Vagina (tissue), 2 donors: ENCODE measurements around the gene CEND1. TPM values are rescaled to one million over a fixed set of nuclear protein-coding genes. Genes with fewer than 3 reads are reported as not detected.

Source experiments
- DNase-seq, 2 donors: peaks; one replicate each; pipeline ENCODE4 v3.0.0-alpha.2; 2017; ENCODE audit errors: extremely low spot score in 2 of 2
- H3K27ac ChIP-seq: fragments of 200-600 bp; sonication (generic); one replicate; pipeline ENCODE4 v1.5.1; 2019
- H3K27me3 ChIP-seq: fragments of 200-600 bp; sonication (generic); one replicate; pipeline ENCODE4 v1.5.1; 2019
- H3K36me3 ChIP-seq, 2 donors: fragments of 200-600 bp; sonication (generic); one replicate each; pipeline ENCODE4 v1.5.1; 2017 to 2019
- H3K4me1 ChIP-seq: fragments of 200-600 bp; sonication (generic); one replicate; pipeline ENCODE4 v1.5.1; 2019
- H3K4me3 ChIP-seq, 2 donors: fragments of 200-600 bp; sonication (generic); 1 replicate in 1 of 2; 2 replicates in 1 of 2; pipeline ENCODE4 v1.5.1; 2016 to 2019
- H3K9me3 ChIP-seq: fragments of 200-600 bp; sonication (generic); one replicate; pipeline ENCODE4 v1.5.1; 2019
- POLR2A ChIP-seq, 2 donors: fragments of 450-650 bp; IDR thresholded peaks; one replicate each; pipeline ENCODE4 v1.6.1; 2017; ENCODE audit warnings: antibody characterized with exemption in 2 of 2, mild to moderate bottlenecking in 2 of 2, moderate library complexity in 2 of 2
- POLR2AphosphoS5 ChIP-seq, 2 donors: sonication (generic); formaldehyde crosslinking; IDR thresholded peaks; one replicate each; pipeline ENCODE4 v1.9.0; 2017; ENCODE audit warnings: antibody characterized with exemption in 2 of 2, mild to moderate bottlenecking in 2 of 2, low read depth in 1 of 2; ENCODE audit not compliant: insufficient read depth in 1 of 2
- intact Hi-C: fragments of 100-400 bp; cut with DNase I; formaldehyde crosslinking; loops from one replicate; pipeline ENCODE4 v1.15.1; 2023
- total RNA-seq: library from RNA; depleted of rRNA; stranded (reverse); fragments of >200 nt; gene quantifications from one replicate; pipeline ENCODE4 v1.2.3, GENCODE V29; 2016
- TF ChIP-seq, protein P1 (sequence below), 3 experiments: fragments of 450-650 bp in 2 of 3; fragments of 200-600 bp in 1 of 3; sonication (generic) in 1 of 3; IDR thresholded peaks; one replicate each; pipeline ENCODE4 v1.5.1; 2017 to 2019; ENCODE audit warnings: antibody characterized with exemption in 3 of 3, mild to moderate bottlenecking in 2 of 3, moderate library complexity in 2 of 3

CEND1 gene
- total RNA-seq, 1 donor from 2014 or later: 1.7 TPM

DNA sequence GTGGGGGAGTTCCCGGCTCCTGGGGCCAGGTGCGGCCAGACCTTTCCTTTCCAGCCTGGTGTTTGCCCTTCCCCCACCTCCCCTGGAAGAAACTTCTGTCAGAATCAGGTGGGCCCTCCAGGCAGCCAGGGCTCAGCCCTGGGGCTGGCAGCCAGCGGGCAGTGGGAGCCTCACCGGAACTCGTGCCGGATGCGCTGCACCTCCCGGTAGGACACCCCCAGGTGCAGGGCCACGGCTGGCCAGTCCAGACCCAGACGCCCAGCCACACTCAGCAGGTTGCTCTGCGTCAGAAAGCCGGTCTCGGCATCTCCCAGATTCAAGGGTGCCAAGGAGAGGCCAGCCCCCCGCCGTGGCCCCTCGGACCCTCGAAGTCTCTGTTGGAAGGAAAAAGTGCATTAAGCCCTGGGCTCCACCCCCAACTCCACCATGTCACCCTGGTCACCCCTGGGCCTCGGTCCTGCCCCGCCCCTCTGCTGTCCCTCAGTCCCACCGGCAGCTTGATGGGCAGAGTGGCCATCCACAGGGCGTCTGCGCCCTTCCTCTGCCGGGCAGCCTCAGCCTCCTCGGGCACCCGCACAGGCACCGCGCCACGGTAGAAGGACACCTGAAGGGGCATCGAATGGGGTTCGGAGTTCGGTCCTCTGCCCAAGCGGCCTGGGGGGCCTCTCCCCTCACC is 9.9 kb upstream of the CEND1 start:
- H3K27ac ChIP-seq: no peak overlapping the region
- TF ChIP-seq POLR2AphosphoS5 (IDR thresholded peaks at IDR 0.05; ENCODE audit: insufficient read depth in 1 of 2, low read depth in 1 of 2) (no peak), POLR2A (IDR thresholded peaks at IDR 0.05) (no peak)
- TF ChIP-seq, protein P1, sequence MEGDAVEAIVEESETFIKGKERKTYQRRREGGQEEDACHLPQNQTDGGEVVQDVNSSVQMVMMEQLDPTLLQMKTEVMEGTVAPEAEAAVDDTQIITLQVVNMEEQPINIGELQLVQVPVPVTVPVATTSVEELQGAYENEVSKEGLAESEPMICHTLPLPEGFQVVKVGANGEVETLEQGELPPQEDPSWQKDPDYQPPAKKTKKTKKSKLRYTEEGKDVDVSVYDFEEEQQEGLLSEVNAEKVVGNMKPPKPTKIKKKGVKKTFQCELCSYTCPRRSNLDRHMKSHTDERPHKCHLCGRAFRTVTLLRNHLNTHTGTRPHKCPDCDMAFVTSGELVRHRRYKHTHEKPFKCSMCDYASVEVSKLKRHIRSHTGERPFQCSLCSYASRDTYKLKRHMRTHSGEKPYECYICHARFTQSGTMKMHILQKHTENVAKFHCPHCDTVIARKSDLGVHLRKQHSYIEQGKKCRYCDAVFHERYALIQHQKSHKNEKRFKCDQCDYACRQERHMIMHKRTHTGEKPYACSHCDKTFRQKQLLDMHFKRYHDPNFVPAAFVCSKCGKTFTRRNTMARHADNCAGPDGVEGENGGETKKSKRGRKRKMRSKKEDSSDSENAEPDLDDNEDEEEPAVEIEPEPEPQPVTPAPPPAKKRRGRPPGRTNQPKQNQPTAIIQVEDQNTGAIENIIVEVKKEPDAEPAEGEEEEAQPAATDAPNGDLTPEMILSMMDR (IDR thresholded peaks at IDR 0.05): no peak
- H3K4me1 ChIP-seq: peaks cover 42% of the 10 kb centered on the region
- no peaks in the 10 kb centered on the region for H3K27me3 ChIP-seq
- intact Hi-C loops: no loop called here
- no peak overlapping the region for H3K4me3 ChIP-seq
- H3K9me3 ChIP-seq: no peaks in the 10 kb centered on the region
- DNase-seq: no peak
- H3K36me3 ChIP-seq: peaks cover 0 to 13% of the 10 kb centered on the region in 2 donors

DNA sequence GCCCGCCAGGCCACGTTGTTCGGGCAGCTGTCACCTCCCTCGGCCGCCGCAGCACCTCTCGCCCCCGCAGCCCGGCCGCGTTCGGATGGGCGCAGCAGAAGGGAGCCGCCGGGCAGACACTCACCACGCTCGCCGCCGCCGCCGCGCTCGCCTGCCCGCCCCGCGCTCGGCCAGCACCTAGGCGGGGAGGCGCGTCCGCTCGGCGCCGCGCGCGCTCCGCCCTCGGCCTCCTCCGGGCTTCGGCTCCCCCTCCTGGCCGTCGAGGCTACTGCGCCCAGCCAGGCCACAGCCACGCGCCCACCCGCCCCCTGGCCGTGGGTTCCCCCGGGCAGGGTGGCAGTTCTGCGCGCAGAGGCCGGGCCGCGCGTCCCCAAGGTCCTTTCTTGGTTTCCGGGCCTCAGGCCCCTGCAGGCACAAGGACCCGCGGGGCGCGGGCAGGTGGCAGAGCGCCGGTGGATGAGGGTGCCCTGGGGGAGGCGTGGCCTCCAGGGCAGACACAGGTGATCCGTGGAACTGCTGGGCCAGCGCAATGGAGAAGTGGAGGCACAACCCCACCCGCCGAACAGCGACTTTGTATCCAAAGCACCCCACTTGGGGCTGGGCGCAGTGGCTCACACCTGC is 8.3 kb upstream of the CEND1 start, which contains the start of gene SLC25A22:
Gene SLC25A22 (minus strand): TSS at position 189 of the 621 bp plus-strand sequence. CDS start 3,275 bp downstream, outside the sequence.
- intact Hi-C loops: no loop called here
- peaks cover 0 to 13% of the 10 kb centered on the region in 2 donors for H3K36me3 ChIP-seq
- no peak for DNase-seq

DNA sequence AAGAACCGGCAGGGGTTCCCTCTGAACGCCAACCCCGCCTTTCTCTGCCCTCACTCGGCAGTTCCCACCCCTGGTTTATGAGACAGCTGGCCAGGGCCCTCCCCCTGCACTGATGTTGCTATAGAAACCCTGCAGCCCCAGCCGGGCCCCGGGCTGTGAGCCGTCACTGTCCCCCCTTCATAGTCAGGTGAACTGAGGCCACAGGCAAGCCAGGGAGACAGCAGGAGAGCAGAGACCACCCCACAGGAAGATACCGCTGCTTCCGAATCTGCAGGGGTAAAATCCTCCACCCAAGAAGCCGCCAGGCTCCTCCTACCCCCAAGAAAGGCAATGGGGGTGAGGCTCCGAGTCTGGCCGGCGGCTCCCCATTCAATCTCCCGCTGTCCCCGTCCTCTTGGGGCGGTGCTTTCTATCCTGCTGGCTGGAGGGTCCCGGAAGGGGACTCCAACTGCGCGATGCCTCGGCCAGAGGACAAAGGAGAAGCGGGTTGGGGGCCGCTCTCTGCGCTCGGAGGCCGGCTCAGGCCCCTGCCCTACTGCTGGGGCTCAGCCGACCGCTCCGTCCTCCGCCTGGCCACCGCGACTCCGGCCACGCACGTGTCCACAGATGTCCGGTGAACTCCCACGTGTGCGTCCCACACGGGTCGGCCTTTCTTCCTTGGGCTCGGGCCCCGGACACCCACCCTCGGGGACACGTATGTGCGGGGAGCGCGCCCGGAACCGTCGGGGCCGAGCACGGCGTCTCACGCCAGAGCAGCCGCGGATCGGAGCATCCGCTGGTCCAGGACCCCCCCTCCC is 7.6 kb upstream of the CEND1 start:
- intact Hi-C loops: no loop called here
- DNase-seq: no peak
- no peaks in the 10 kb centered on the region for H3K9me3 ChIP-seq
- peak overlapping the region; percentile 87 for H3K27ac ChIP-seq
- peaks cover 0 to 12% of the 10 kb centered on the region in 2 donors for H3K36me3 ChIP-seq
- TF ChIP-seq POLR2A (IDR thresholded peaks at IDR 0.05): no peak
- TF ChIP-seq, protein P1 (IDR thresholded peaks at IDR 0.05): no peak
- TF ChIP-seq POLR2AphosphoS5 (IDR thresholded peaks at IDR 0.05; ENCODE audit: insufficient read depth in 1 of 2, low read depth in 1 of 2): peak; percentile 19 to 66
- H3K4me3 ChIP-seq: peak overlapping the region; percentile 65 to 97
- H3K27me3 ChIP-seq: no peaks in the 10 kb centered on the region
- H3K4me1 ChIP-seq: peaks cover 37% of the 10 kb centered on the region

More for the DNA sequence above, 8.3 kb upstream of the CEND1 start, which contains the start of gene SLC25A22:
- H3K27me3 ChIP-seq: no peaks in the 10 kb centered on the region
- TF ChIP-seq, protein P1 (IDR thresholded peaks at IDR 0.05): peak; percentile 73 to 89 (median 77)
- TF ChIP-seq POLR2A (IDR thresholded peaks at IDR 0.05): no peak
- peak within 1 kb of the TSS; percentile 87 for H3K27ac ChIP-seq
- H3K4me1 ChIP-seq: peaks cover 37% of the 10 kb centered on the region
- peak within 1 kb of the TSS; percentile 65 to 97 for H3K4me3 ChIP-seq
- no peaks in the 10 kb centered on the region for H3K9me3 ChIP-seq

DNA sequence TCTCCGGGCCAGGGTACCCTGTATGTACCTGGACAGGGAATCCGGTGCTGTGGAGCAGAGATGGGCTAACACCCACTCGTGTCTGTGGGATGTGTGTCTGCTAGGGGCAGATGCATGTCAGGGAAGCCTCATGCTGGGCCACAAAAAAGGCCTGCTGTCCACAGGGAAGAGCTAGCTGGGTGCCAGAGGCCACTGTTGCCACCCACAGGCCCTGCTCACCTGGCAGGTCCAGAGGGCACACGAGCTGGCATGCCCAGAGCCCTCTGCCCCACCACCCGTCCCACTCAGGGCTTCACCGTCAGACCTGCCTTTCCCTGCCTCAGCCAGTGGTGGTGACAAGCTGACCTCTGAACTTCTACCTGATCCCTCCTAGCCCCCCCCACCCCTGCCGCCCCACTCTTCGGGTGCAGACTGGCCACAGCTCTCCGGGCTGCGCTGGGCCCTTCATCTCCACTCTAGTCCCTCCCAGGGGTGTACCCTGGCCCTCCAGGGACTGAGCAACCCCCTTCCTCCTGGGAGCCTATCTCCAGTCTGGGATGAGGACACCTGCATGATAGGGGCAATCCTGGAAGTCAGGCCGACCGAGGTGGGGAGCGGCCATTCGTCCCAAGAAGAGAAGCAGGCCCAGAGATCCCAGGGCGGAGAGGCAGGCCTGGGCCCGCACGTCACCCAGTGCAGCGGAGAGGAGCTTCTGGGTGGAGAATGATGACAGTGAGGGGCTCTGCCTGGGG is 6.8 kb upstream of the CEND1 start:
- Histone ChIP-seq H3K4me3 (peak overlapping the region; percentile 65 to 97), H3K9me3 (no peaks in the 10 kb centered on the region), H3K27me3 (no peaks in the 10 kb centered on the region), H3K36me3 (peaks cover 0 to 9% of the 10 kb centered on the region in 2 donors), H3K4me1 (peaks cover 37% of the 10 kb centered on the region), H3K27ac (peak overlapping the region; percentile 87)
- TF ChIP-seq, protein P1 (IDR thresholded peaks at IDR 0.05): no peak
- TF ChIP-seq POLR2AphosphoS5 (IDR thresholded peaks at IDR 0.05; ENCODE audit: insufficient read depth in 1 of 2, low read depth in 1 of 2): no peak
- TF ChIP-seq POLR2A (IDR thresholded peaks at IDR 0.05): no peak
- DNase-seq: no peak
- intact Hi-C loops: no loop called here
